ENCODE measurements around the gene SRSF8.

GRCh38 chr11:95089620-95090542 is 23.2 kb downstream of the SRSF8 start, which contains the start of gene ENDOD1:
- TF ChIP-seq CTCF (conservative IDR thresholded peaks at IDR 0.05 in 1 of 2, IDR thresholded peaks at IDR 0.05 in 1 of 2; ENCODE audit: extremely low read depth in 1 of 2, insufficient read depth in 1 of 2, low read depth in 1 of 2, low read length in 2 of 2) (peak in 1 of 2 donors; percentile 8), EZH2 (IDR thresholded peaks at IDR 0.05; ENCODE audit: borderline replicate concordance, low read length) (no peak)
